Bladder microvascular endothelial cell (primary cell): ENCODE measurements around the gene FBXO39. TPM values are rescaled to one million over a fixed set of nuclear protein-coding genes. Genes with fewer than 3 reads are reported as not detected.

ENCODE experiments used
- total RNA-seq: library from RNA; depleted of rRNA; stranded (reverse); fragments of >200 nt; gene quantifications from 2 replicates; pipeline ENCODE4 v1.2.3, GENCODE V29; 2014

The FBXO39 gene
- under 0.01 and 7.1 TPM in 2 replicates for total RNA-seq

DNA sequence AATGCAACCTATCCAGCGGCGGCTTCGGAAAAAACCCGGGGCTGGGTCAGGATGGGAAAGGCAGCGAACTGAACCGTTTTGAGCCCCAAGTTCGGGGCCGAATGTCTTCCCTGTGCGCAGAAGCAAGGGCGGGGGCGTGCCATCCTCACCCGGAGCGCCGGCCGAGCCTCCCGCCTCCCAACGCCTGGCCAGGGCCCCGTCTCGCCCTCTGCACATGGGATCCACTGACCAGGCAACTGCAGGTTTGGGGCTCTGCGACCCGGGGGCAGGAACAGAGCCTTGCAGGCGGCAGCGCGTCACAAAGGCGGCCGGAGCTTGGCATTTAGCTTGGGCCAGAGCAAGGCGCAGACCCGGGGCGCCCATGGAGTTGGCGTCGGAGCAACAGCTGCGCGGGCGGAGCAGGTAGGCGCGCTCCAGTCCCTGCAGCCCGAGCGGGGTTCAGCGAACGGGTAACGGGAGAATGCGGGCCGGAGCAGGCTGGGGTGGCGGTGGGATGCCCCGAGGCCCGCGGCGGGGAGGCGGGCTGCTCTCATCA lies at the start of gene FBXO39:
Gene FBXO39 (plus strand): TSS at position 345 of the 535 bp plus-strand sequence. CDS start 3,654 bp downstream, outside the sequence.

DNA sequence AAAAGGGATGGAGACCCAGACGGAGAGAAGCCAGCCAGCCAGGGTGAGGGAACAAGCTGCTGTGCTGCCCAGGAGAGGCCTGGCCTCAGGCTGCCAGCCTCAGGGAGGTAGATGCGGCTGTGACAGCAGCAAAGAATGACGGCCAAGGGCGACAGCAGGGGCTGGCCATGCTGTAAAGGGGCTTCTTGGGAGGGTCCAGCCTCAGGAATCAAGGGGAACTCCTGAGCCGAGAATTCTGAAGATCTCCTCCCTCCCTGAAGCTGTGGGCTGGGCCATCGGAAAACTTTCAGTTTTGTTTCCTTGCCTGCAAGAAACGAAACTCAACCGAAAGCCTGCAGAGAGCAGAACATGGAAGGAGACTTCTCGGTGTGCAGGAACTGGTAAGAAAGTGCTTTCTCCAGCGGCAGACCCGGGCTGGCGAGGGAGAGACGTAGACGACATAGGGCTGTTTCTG lies 20.3 kb upstream of the FBXO39 start, which contains the start of gene XAF1:
Gene XAF1 (plus strand): TSS at position 316 of the 454 bp plus-strand sequence. CDS start 33 bp downstream, at position 349.

DNA sequence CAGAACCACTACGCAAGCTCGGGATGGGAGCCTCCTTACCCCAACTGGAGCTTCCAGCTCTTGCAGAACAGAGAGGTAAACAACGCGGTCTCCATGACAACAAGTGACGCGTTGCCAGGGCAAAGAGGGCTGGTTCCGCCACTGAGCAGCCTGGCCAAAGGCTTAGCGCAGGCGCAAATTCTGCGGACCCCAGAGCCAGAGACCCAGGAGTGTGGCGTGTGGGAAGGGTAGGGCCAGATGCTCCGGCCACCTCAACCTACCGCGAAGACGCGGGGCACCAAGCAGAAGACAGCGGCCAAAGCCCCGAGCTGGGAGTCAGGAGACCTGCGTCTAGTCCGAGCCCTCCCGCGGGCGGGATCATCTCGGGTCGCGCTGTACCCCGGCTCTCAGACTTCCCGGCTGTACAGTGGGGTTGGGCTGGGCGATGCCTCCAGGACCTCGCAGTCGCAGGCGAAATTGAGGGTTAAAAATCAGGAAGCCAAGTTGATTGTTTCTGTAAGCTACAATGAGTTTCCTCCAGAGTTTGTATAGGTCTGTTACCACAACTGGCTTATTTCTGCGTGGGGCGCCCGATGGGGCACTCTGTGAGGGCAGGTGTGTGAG lies 55.7 kb downstream of the FBXO39 start, which contains the start of gene TEKT1:
Gene TEKT1 (minus strand): TSS at position 69 of the 603 bp plus-strand sequence. CDS start 1,353 bp downstream, outside the sequence.

Other genes with a start within 250 kb of the FBXO39 start
- 0.13 and 0.16 TPM in 2 replicates for gene PITPNM3, start 219.7 kb upstream of the FBXO39 start, total RNA-seq
- 8.9 and 11.8 TPM in 2 replicates for gene KIAA0753, start 135.5 kb upstream of the FBXO39 start, total RNA-seq
- gene TXNDC17, start 135.2 kb upstream of the FBXO39 start, total RNA-seq = 47.5 and 77.1 TPM in 2 replicates
- 7.8 and 10.6 TPM in 2 replicates for gene MED31, start 124.6 kb upstream of the FBXO39 start, total RNA-seq
- gene C17orf100, start 124.5 kb upstream of the FBXO39 start, total RNA-seq = 0.16 and 0.31 TPM in 2 replicates
- 0.19 TPM in 1 of 2 replicates, not detected in the other for gene SLC13A5, start 62.8 kb upstream of the FBXO39 start, total RNA-seq
- gene XAF1, start 20.2 kb upstream of the FBXO39 start, total RNA-seq = 21.0 and 33.1 TPM in 2 replicates
- not detected in 2 replicates for gene TEKT1, start 55.5 kb downstream of the FBXO39 start, total RNA-seq
- not detected in 2 replicates for gene ALOX12, start 219.8 kb downstream of the FBXO39 start, total RNA-seq
- gene RNASEK, start 236.4 kb downstream of the FBXO39 start, total RNA-seq = 22.2 and 55.1 TPM in 2 replicates
- 68.6 and 99.3 TPM in 2 replicates for gene BCL6B, start 246.8 kb downstream of the FBXO39 start, total RNA-seq